ENCODE measurements around the gene CXCL10. TPM values are rescaled to one million over a fixed set of nuclear protein-coding genes. Genes with fewer than 3 reads are reported as not detected.

The CXCL10 gene
- total RNA-seq, result under 1 TPM in 1 of 4 donors, not detected in 3; 0.97 TPM

DNA sequence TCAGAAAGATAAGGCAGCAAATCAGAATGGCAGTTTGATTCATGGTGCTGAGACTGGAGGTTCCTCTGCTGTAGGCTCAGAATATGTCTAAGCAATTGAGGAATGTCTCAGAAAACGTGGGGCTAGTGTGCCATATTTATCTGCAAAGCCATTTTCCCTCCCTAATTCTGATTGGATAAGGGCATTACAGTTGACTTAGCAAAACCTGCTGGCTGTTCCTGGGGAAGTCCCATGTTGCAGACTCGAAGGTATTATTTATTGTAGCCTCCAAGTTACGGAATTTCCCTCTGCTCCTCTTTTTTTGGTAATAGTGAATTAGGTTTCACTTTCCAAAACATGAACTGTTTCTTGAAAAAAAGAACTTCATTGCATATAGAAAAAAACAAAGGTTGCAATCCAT, at the start of gene CXCL10:
TSS of gene CXCL10 (minus strand) at position 109 of the 400 bp plus-strand sequence. CDS start at position 43, 66 bp downstream.
- H3K4me1 ChIP-seq, result peaks cover 0 to 3% of the 10 kb centered on the region in 2 donors
- ATAC-seq (no peak), DNase-seq (no peak)
- no peak within 1 kb of the TSS for H3K27ac ChIP-seq
- no peak within 1 kb of the TSS for H3K4me3 ChIP-seq
- intact Hi-C loops (cut with DNase I; ENCODE audit: low total_unique reads), result no loop called here
- H3K36me3 ChIP-seq, result no peaks in the 10 kb centered on the region
- in situ Hi-C loops (cut with MboI; ENCODE audit: low sequenced_read_pairs in 4 of 4), result no loop called here
- TF ChIP-seq CTCF (IDR thresholded peaks at IDR 0.05 in 4 of 5, conservative IDR thresholded peaks at IDR 0.05 in 1 of 5) (no peak), POLR2A (IDR thresholded peaks at IDR 0.05) (no peak)
- no peaks in the 10 kb centered on the region for H3K9me3 ChIP-seq
- no peaks in the 10 kb centered on the region for H3K27me3 ChIP-seq

DNA sequence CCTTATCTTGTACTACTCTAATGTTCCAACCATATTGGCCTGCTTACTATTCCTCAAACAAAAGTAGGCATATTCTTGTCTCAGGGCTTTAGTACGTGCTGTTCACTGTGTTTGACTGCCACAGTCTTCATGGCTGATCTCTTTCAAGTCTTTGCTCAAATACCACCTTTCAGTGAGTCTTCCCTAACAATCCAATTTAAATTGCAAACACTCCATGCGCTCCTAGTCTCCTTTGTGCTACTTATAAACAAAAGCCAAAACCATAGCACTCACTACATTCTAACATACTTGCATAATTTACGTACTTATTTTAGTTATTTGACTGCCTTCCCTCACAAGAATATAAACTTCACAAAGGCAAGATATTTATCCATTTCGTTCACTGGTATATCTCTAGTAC, 49.5 kb upstream of the CXCL10 start:
- Histone ChIP-seq H3K4me3 (no peak overlapping the region), H3K9me3 (no peaks in the 10 kb centered on the region), H3K27me3 (no peaks in the 10 kb centered on the region), H3K27ac (peak overlapping the region in 3 of 4 donors; percentile 83 to 93 (median 86)), H3K36me3 (no peaks in the 10 kb centered on the region), H3K4me1 (peaks cover 29 to 30% of the 10 kb centered on the region in 2 donors)
- intact Hi-C loops (cut with DNase I; ENCODE audit: low total_unique reads) (loop anchor here (2.0 to 10.0 kb wide), 3 partner anchors 82 to 872 kb away; partner anchors contain the start of genes SDAD1, SEPTIN11 and USO1), in situ Hi-C loops (cut with MboI; ENCODE audit: low sequenced_read_pairs in 4 of 4) (loop anchor here in 1 of 4 donors (5.0 kb wide), 1 partner anchor 75 kb away; no protein-coding TSS in a partner anchor)
- DNase-seq, result no peak
- no peak for ATAC-seq
- TF ChIP-seq CTCF (IDR thresholded peaks at IDR 0.05 in 4 of 5, conservative IDR thresholded peaks at IDR 0.05 in 1 of 5), result no peak

DNA sequence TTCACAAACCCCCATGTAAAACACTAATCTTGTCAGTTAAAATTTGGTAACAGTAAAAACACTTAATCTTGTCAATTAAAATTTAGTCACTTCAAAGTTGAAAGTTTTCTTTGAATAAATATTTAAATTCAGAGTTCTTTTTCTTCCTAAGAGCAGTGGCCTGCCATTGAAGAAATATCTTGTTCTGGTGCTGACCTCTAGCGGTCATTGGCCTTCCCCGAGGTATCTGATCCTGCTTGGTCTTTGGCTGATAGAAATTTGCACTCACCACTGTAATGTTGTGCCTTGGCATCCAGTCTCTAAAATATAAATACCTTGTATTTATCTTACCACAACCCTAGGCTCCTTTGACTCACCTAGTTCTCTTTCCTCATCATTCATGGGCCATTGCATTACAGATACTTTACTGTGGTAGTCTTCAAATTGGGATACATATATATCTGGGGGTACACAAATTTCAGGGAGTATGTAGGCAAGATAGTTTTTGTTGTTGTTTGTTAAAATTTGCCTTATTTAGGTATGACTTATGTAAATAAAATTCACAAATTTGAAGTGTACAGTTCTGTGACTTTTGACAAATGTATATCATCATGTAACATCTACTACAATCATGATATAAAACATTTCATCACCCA, 44.5 kb upstream of the CXCL10 start:
- Histone ChIP-seq H3K36me3 (no peaks in the 10 kb centered on the region), H3K27me3 (no peaks in the 10 kb centered on the region), H3K27ac (no peak overlapping the region), H3K9me3 (no peaks in the 10 kb centered on the region), H3K4me3 (no peak overlapping the region), H3K4me1 (peaks cover 0 to 3% of the 10 kb centered on the region in 2 donors)
- intact Hi-C loops (cut with DNase I; ENCODE audit: low total_unique reads) (loop anchor here (1.0 kb wide), 1 partner anchor 72 kb away; no protein-coding TSS in a partner anchor), in situ Hi-C loops (cut with MboI; ENCODE audit: low sequenced_read_pairs in 4 of 4) (loop anchor here in 3 of 4 donors (5.0 kb wide), 2 partner anchors 70 to 75 kb away; partner anchors contain the start of gene SDAD1 (in 1 of the 3))
- DNase-seq, result peak; percentile 35 to 50
- TF ChIP-seq POLR2A (IDR thresholded peaks at IDR 0.05), result no peak
- peak; percentile 62 to 86 (median 74) for TF ChIP-seq CTCF (IDR thresholded peaks at IDR 0.05 in 4 of 5, conservative IDR thresholded peaks at IDR 0.05 in 1 of 5)
- ATAC-seq, result peak; percentile 87 to 91

- Histone ChIP-seq H3K27me3 (no peaks in the 10 kb centered on the region), H3K4me1 (no peaks in the 10 kb centered on the region), H3K27ac (no peak overlapping the region), H3K9me3 (no peaks in the 10 kb centered on the region), H3K4me3 (no peak overlapping the region), H3K36me3 (no peaks in the 10 kb centered on the region)
- ATAC-seq, result no peak
- in situ Hi-C loops (cut with MboI; ENCODE audit: low sequenced_read_pairs in 4 of 4) (loop anchor here in 3 of 4 donors (5.0 kb wide), 2 partner anchors 69 to 74 kb away; partner anchors contain the start of gene SDAD1 (in 1 of the 3)), intact Hi-C loops (cut with DNase I; ENCODE audit: low total_unique reads) (no loop called here)
- DNase-seq, result no peak
- TF ChIP-seq POLR2A (IDR thresholded peaks at IDR 0.05) (no peak), CTCF (IDR thresholded peaks at IDR 0.05 in 4 of 5, conservative IDR thresholded peaks at IDR 0.05 in 1 of 5) (no peak)
These were observed 43.2 kb upstream of the CXCL10 start for GRCh38 chr4:76066546-76066945.
